ENCODE measurements around the gene ILF2. TPM values are rescaled to one million over a fixed set of nuclear protein-coding genes. Genes with fewer than 3 reads are reported as not detected.

ILF2 gene
- total and polyA plus RNA-seq, 2 of the 13 experiments (the other 11 are each of a cell fraction or from before 2014, with no cell fraction given): 292 to 366 TPM

DNA sequence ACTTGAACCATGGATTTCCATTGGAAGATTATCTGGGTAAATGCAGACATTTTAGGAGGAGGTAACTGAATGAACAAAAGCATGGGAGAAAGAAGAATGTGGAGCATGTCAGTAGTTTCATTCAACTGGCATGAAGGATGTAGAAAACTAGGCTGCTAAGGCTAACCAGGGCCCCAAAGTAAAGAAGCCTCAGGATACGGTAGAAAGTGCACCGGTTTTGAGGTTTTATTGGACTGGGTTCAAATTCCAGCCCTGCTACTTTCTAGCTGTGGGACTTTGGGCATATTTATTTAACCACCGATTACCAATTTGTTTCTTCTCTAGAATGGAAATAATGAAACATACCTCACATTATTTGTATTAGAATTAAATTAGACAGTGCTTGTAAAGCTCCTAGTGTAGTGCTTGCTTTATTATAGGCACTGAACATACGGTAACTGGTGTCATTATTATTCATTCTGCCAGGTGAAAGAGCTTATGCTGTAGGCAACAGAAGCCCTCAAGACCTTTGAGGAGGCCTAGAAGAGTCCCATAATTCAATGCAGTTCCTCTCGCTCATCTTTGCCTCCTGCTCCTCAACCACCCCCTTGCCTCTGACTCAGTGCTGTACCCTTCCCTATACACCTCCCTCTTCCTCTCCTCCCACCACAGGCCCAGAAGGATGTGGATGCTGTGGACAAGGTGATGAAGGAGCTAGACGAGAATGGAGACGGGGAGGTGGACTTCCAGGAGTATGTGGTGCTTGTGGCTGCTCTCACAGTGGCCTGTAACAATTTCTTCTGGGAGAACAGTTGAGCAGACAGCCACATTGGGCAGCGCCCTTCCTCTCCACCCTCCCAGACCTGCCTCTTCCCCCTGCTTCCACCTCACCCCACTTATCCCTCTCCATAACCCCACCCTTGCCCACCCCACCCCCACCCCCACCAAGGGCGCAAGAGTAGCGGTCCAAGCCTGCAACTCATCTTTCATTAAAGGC, 39.5 kb downstream of the ILF2 start (continued):
- TF ChIP-seq ZNF333 (CRISPR knock-in tag; IDR thresholded peaks at IDR 0.05; ENCODE audit: borderline replicate concordance) (no peak), RBAK (CRISPR knock-in tag; IDR thresholded peaks at IDR 0.05) (no peak), RFX5 (IDR thresholded peaks at IDR 0.05; ENCODE audit: low read depth, low read length) (no peak), ZNF354B (CRISPR knock-in tag; IDR thresholded peaks at IDR 0.05) (no peak), PPARG (CRISPR knock-in tag; conservative IDR thresholded peaks at IDR 0.05) (no peak), SIX1 (CRISPR knock-in tag; IDR thresholded peaks at IDR 0.05; ENCODE audit: borderline replicate concordance) (no peak), MTA1 (CRISPR knock-in tag; IDR thresholded peaks at IDR 0.05; ENCODE audit: borderline replicate concordance) (no peak), ZNF678 (CRISPR knock-in tag; IDR thresholded peaks at IDR 0.05) (no peak), RBM39 (IDR thresholded peaks at IDR 0.05; ENCODE audit: low read depth, low read length, poor library complexity, severe bottlenecking) (no peak), MAFK (conservative IDR thresholded peaks at IDR 0.05 in 1 of 2, IDR thresholded peaks at IDR 0.05 in 1 of 2; ENCODE audit: low read length in 2 of 2) (no peak), SP140L (CRISPR knock-in tag; IDR thresholded peaks at IDR 0.05; ENCODE audit: borderline replicate concordance) (no peak), ZNF569 (CRISPR knock-in tag; IDR thresholded peaks at IDR 0.05; ENCODE audit: borderline replicate concordance) (no peak), HDAC2 (CRISPR knock-in tag; IDR thresholded peaks at IDR 0.05) (no peak), ZNF724P (CRISPR knock-in tag; IDR thresholded peaks at IDR 0.05; ENCODE audit: borderline replicate concordance) (no peak), POLR2A (IDR thresholded peaks at IDR 0.05; ENCODE audit: insufficient read depth in 1 of 2, low read depth in 2 of 2, low read length in 2 of 2) (0 out of 4 replicates have a peak, but pooled peaks of 1 of the 2 experiments have one; percentile 23), ERF (CRISPR knock-in tag; IDR thresholded peaks at IDR 0.05) (0 out of 2 replicates have a peak, but pooled peaks have one; percentile 26)
- TF ChIP-seq, protein P1, sequence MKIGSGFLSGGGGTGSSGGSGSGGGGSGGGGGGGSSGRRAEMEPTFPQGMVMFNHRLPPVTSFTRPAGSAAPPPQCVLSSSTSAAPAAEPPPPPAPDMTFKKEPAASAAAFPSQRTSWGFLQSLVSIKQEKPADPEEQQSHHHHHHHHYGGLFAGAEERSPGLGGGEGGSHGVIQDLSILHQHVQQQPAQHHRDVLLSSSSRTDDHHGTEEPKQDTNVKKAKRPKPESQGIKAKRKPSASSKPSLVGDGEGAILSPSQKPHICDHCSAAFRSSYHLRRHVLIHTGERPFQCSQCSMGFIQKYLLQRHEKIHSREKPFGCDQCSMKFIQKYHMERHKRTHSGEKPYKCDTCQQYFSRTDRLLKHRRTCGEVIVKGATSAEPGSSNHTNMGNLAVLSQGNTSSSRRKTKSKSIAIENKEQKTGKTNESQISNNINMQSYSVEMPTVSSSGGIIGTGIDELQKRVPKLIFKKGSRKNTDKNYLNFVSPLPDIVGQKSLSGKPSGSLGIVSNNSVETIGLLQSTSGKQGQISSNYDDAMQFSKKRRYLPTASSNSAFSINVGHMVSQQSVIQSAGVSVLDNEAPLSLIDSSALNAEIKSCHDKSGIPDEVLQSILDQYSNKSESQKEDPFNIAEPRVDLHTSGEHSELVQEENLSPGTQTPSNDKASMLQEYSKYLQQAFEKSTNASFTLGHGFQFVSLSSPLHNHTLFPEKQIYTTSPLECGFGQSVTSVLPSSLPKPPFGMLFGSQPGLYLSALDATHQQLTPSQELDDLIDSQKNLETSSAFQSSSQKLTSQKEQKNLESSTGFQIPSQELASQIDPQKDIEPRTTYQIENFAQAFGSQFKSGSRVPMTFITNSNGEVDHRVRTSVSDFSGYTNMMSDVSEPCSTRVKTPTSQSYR (CRISPR knock-in tag; IDR thresholded peaks at IDR 0.05; ENCODE audit: borderline replicate concordance): no peak
- TF ChIP-seq, protein P2, sequence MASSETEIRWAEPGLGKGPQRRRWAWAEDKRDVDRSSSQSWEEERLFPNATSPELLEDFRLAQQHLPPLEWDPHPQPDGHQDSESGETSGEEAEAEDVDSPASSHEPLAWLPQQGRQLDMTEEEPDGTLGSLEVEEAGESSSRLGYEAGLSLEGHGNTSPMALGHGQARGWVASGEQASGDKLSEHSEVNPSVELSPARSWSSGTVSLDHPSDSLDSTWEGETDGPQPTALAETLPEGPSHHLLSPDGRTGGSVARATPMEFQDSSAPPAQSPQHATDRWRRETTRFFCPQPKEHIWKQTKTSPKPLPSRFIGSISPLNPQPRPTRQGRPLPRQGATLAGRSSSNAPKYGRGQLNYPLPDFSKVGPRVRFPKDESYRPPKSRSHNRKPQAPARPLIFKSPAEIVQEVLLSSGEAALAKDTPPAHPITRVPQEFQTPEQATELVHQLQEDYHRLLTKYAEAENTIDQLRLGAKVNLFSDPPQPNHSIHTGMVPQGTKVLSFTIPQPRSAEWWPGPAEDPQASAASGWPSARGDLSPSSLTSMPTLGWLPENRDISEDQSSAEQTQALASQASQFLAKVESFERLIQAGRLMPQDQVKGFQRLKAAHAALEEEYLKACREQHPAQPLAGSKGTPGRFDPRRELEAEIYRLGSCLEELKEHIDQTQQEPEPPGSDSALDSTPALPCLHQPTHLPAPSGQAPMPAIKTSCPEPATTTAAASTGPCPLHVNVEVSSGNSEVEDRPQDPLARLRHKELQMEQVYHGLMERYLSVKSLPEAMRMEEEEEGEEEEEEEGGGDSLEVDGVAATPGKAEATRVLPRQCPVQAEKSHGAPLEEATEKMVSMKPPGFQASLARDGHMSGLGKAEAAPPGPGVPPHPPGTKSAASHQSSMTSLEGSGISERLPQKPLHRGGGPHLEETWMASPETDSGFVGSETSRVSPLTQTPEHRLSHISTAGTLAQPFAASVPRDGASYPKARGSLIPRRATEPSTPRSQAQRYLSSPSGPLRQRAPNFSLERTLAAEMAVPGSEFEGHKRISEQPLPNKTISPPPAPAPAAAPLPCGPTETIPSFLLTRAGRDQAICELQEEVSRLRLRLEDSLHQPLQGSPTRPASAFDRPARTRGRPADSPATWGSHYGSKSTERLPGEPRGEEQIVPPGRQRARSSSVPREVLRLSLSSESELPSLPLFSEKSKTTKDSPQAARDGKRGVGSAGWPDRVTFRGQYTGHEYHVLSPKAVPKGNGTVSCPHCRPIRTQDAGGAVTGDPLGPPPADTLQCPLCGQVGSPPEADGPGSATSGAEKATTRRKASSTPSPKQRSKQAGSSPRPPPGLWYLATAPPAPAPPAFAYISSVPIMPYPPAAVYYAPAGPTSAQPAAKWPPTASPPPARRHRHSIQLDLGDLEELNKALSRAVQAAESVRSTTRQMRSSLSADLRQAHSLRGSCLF (CRISPR knock-in tag; IDR thresholded peaks at IDR 0.05; ENCODE audit: borderline replicate concordance): no peak
